Liver (tissue), 9 donors: ENCODE measurements around the gene CEP131. TPM values are rescaled to one million over a fixed set of nuclear protein-coding genes. Genes with fewer than 3 reads are reported as not detected.

ENCODE experiments used
- DNase-seq: peaks from one replicate; pipeline ENCODE4 v3.0.0-alpha.2; 2017; ENCODE audit warnings: low spot score
- H3K27ac ChIP-seq, 2 donors: one replicate each; pipeline ENCODE4 v1.7.0; 2013; ENCODE audit warnings: inconsistent platforms in 2 of 2, low read length in 2 of 2, control low read depth in 1 of 2, low read depth in 1 of 2, mild to moderate bottlenecking in 1 of 2
- H3K27me3 ChIP-seq, 4 donors: one replicate each; pipeline versions ENCODE4 v1.6.1 to v1.7.0; 2013; ENCODE audit warnings: low read length in 3 of 4, inconsistent platforms in 1 of 4, mild to moderate bottlenecking in 1 of 4, moderate library complexity in 1 of 4; ENCODE audit not compliant: control insufficient read depth in 4 of 4, insufficient read depth in 4 of 4
- H3K36me3 ChIP-seq, 4 donors: one replicate each; pipeline versions ENCODE4 v1.6.1 to v1.7.0; 2013; ENCODE audit warnings: low read length in 3 of 4, mild to moderate bottlenecking in 3 of 4, low read depth in 1 of 4, moderate library complexity in 1 of 4; ENCODE audit not compliant: control insufficient read depth in 4 of 4, insufficient read depth in 3 of 4
- H3K4me1 ChIP-seq, 4 donors: one replicate each; pipeline versions ENCODE4 v1.6.1 to v1.7.0; 2013; ENCODE audit warnings: low read length in 3 of 4, mild to moderate bottlenecking in 3 of 4, moderate library complexity in 1 of 4; ENCODE audit not compliant: control insufficient read depth in 4 of 4, insufficient read depth in 4 of 4
- H3K4me3 ChIP-seq, 3 donors: one replicate each; pipeline versions ENCODE4 v1.6.1 to v1.7.0; 2013; ENCODE audit warnings: low read length in 3 of 3, control low read depth in 1 of 3, low read depth in 1 of 3, mild to moderate bottlenecking in 1 of 3
- H3K9ac ChIP-seq, 2 donors: one replicate each; pipeline ENCODE4 v1.7.0; 2013; ENCODE audit warnings: low read length in 2 of 2, mild to moderate bottlenecking in 2 of 2, moderate library complexity in 2 of 2, control low read depth in 1 of 2, low read depth in 1 of 2
- H3K9me3 ChIP-seq, 4 donors: one replicate each; pipeline versions ENCODE4 v1.6.1 to v1.7.0; 2013; ENCODE audit warnings: low read length in 3 of 4; ENCODE audit not compliant: control insufficient read depth in 4 of 4
- EGR1 ChIP-seq, 2 donors: IDR thresholded peaks; 2 replicates each; pipeline ENCODE4 v1.6.1; 2016 to 2018; ENCODE audit warnings: antibody characterized with exemption in 2 of 2, low read depth in 2 of 2
- FOXA1 ChIP-seq: IDR thresholded peaks from 2 replicates; pipeline ENCODE4 v1.6.1; 2016; ENCODE audit warnings: antibody characterized with exemption
- FOXA2 ChIP-seq: IDR thresholded peaks from 2 replicates; pipeline ENCODE4 v1.6.1; 2016; ENCODE audit warnings: antibody characterized with exemption
- GABPA ChIP-seq, 2 donors: IDR thresholded peaks in 1 of 2; conservative IDR thresholded peaks in 1 of 2; 2 replicates each; pipeline ENCODE4 v1.6.1; 2016; ENCODE audit warnings: antibody characterized with exemption in 2 of 2, mild to moderate bottlenecking in 1 of 2, moderate library complexity in 1 of 2
- HNF4A ChIP-seq, 2 donors: conservative IDR thresholded peaks; 2 replicates each; pipeline ENCODE4 v1.6.1; 2016; ENCODE audit warnings: antibody characterized with exemption in 2 of 2, mild to moderate bottlenecking in 2 of 2
- HNF4G ChIP-seq: IDR thresholded peaks from 2 replicates; pipeline ENCODE4 v1.6.1; 2016; ENCODE audit warnings: antibody characterized with exemption
- JUND ChIP-seq, 2 donors: IDR thresholded peaks; 2 replicates each; pipeline ENCODE4 v1.6.1; 2016; ENCODE audit warnings: antibody characterized with exemption in 2 of 2
- MAX ChIP-seq: IDR thresholded peaks from 2 replicates; pipeline ENCODE4 v1.6.1; 2016; ENCODE audit warnings: antibody characterized with exemption
- NR2F2 ChIP-seq: IDR thresholded peaks from 2 replicates; pipeline ENCODE4 v1.6.1; 2016; ENCODE audit warnings: antibody characterized with exemption
- RAD21 ChIP-seq, 2 donors: IDR thresholded peaks; 2 replicates each; pipeline ENCODE4 v1.6.1; 2016; ENCODE audit warnings: antibody characterized with exemption in 2 of 2, mild to moderate bottlenecking in 2 of 2
- RXRA ChIP-seq, 2 donors: IDR thresholded peaks; 2 replicates each; pipeline ENCODE4 v1.6.1; 2017 to 2018; ENCODE audit warnings: antibody characterized with exemption in 2 of 2, mild to moderate bottlenecking in 1 of 2
- SP1 ChIP-seq: IDR thresholded peaks from 2 replicates; pipeline ENCODE4 v1.6.1; 2018; ENCODE audit warnings: antibody characterized with exemption, mild to moderate bottlenecking
- TAF1 ChIP-seq: conservative IDR thresholded peaks from 2 replicates; pipeline ENCODE4 v1.6.1; 2016; ENCODE audit warnings: antibody characterized with exemption, mild to moderate bottlenecking
- YY1 ChIP-seq: IDR thresholded peaks from 2 replicates; pipeline ENCODE4 v1.6.1; 2016; ENCODE audit warnings: antibody characterized with exemption, mild to moderate bottlenecking
- WGBS: extraction: QIAGEN DNeasy Blood & Tissue Kit; methylation state at CpG from one replicate; pipeline ENCODE4 v1.1.7; 2013; 5-methylcytosine and 5-hydroxymethylcytosine counted together
- polyA plus RNA-seq, 2 donors: library from polyadenylated mRNA; stranded (reverse) in 1 of 2; unstranded in 1 of 2; fragments of 200-250 nt in 1 of 2; fragments of >200 nt in 1 of 2; fragmentation: Nextera tagmentation in 1 of 2; extraction: Ambion mirVana in 1 of 2; gene quantifications; one replicate each; pipeline versions ENCODE4 v1.2.1 to v1.2.3, GENCODE V29; 2013 to 2015
- total RNA-seq, 2 donors: library from RNA; depleted of rRNA; stranded (reverse); fragments of >200 nt; gene quantifications; one replicate each; pipeline ENCODE4 v1.2.3, GENCODE V29; 2014
- TF ChIP-seq, protein P1 (sequence below): fragments of 150-350 bp; IDR thresholded peaks from 2 replicates; pipeline ENCODE4 v1.5.1; 2017; ENCODE audit warnings: improper control_type of control experiment, low read depth, low read length; ENCODE audit not compliant: missing input control
- TF ChIP-seq, protein P2 (sequence below): IDR thresholded peaks from 2 replicates; pipeline ENCODE4 v1.6.1; 2016; ENCODE audit warnings: antibody characterized with exemption
- TF ChIP-seq, protein P3 (sequence below): IDR thresholded peaks from 2 replicates; pipeline ENCODE4 v1.6.1; 2016; ENCODE audit warnings: antibody characterized with exemption, mild to moderate bottlenecking
- TF ChIP-seq, protein P4 (sequence below): IDR thresholded peaks from 2 replicates; pipeline ENCODE4 v1.6.1; 2016; ENCODE audit warnings: antibody characterized with exemption
- donor health status: healthy.
- donor health status: healthy.
- donor health status: healthy.
- donor health status: healthy.
- donor health status: healthy.

The CEP131 gene
- total and polyA plus RNA-seq, 4 donors, result 0.71 to 6.3 (median 2.2) TPM

DNA sequence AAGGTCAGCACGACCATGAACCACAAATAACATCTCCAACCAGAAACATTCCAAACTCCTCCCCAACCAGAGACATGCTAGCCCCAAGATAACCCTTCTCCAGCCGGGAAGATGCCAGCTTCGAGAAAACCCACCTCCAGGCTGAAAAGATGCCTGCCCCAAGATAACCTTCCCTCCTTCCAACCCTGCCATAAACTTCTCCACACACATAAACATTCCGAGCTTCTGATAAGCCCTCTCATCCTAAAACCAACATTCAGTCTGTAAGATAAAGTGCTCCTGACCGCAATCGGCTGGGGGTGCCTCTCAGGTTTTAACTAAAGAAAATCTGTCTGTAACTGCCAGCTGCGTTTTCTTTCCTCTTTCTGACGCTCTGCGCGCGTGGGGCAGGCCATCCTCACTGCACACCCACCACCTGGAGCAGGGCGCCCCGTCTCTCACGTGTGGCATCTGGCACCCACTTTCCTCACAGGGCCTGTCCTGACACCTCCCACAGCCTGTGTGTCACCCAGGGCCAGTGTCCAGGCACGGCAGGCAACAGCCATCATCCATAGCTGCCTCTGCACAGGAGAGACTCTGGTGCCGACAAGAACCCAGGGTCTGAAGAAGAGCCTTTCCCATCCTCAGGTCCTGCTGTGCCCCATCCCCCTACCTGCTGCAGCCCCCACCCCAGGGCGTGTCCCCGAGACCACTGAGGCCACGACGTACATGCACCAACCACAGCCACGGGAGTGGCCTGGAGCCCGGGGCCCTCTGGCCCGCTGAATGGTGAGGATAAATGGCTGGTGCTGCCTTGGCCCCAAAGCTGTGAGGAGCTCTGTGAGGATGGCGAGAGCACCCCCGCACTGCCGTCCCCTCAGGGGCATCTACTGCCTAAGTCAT is 12.4 kb upstream of the CEP131 start:
- Histone ChIP-seq H3K27me3 (no peaks in the 10 kb centered on the region), H3K9me3 (no peaks in the 10 kb centered on the region), H3K4me1 (peaks cover 6 to 25% (median 23%) of the 10 kb centered on the region in 4 donors), H3K27ac (no peak overlapping the region), H3K9ac (no peak overlapping the region), H3K4me3 (no peak overlapping the region), H3K36me3 (peaks cover 1 to 23% (median 11%) of the 10 kb centered on the region in 4 donors)
- 93% methylated on average over 26 of the region's 26 CpGs for WGBS
- TF ChIP-seq FOXA1 (no peak), TAF1 (no peak), RXRA (IDR thresholded peaks at IDR 0.05) (no peak), MAX (no peak), HNF4A (conservative IDR thresholded peaks at IDR 0.05) (no peak), HNF4G (no peak), JUND (IDR thresholded peaks at IDR 0.05) (no peak), RAD21 (IDR thresholded peaks at IDR 0.05) (no peak), YY1 (no peak), GABPA (IDR thresholded peaks at IDR 0.05 in 1 of 2, conservative IDR thresholded peaks at IDR 0.05 in 1 of 2) (no peak), NR2F2 (no peak), EGR1 (IDR thresholded peaks at IDR 0.05; ENCODE audit: low read depth in 2 of 2) (no peak), FOXA2 (no peak), SP1 (no peak)
- TF ChIP-seq, protein P1, sequence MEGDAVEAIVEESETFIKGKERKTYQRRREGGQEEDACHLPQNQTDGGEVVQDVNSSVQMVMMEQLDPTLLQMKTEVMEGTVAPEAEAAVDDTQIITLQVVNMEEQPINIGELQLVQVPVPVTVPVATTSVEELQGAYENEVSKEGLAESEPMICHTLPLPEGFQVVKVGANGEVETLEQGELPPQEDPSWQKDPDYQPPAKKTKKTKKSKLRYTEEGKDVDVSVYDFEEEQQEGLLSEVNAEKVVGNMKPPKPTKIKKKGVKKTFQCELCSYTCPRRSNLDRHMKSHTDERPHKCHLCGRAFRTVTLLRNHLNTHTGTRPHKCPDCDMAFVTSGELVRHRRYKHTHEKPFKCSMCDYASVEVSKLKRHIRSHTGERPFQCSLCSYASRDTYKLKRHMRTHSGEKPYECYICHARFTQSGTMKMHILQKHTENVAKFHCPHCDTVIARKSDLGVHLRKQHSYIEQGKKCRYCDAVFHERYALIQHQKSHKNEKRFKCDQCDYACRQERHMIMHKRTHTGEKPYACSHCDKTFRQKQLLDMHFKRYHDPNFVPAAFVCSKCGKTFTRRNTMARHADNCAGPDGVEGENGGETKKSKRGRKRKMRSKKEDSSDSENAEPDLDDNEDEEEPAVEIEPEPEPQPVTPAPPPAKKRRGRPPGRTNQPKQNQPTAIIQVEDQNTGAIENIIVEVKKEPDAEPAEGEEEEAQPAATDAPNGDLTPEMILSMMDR, result no peak
- TF ChIP-seq, protein P2, sequence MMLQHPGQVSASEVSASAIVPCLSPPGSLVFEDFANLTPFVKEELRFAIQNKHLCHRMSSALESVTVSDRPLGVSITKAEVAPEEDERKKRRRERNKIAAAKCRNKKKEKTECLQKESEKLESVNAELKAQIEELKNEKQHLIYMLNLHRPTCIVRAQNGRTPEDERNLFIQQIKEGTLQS, result no peak
- TF ChIP-seq, protein P3, sequence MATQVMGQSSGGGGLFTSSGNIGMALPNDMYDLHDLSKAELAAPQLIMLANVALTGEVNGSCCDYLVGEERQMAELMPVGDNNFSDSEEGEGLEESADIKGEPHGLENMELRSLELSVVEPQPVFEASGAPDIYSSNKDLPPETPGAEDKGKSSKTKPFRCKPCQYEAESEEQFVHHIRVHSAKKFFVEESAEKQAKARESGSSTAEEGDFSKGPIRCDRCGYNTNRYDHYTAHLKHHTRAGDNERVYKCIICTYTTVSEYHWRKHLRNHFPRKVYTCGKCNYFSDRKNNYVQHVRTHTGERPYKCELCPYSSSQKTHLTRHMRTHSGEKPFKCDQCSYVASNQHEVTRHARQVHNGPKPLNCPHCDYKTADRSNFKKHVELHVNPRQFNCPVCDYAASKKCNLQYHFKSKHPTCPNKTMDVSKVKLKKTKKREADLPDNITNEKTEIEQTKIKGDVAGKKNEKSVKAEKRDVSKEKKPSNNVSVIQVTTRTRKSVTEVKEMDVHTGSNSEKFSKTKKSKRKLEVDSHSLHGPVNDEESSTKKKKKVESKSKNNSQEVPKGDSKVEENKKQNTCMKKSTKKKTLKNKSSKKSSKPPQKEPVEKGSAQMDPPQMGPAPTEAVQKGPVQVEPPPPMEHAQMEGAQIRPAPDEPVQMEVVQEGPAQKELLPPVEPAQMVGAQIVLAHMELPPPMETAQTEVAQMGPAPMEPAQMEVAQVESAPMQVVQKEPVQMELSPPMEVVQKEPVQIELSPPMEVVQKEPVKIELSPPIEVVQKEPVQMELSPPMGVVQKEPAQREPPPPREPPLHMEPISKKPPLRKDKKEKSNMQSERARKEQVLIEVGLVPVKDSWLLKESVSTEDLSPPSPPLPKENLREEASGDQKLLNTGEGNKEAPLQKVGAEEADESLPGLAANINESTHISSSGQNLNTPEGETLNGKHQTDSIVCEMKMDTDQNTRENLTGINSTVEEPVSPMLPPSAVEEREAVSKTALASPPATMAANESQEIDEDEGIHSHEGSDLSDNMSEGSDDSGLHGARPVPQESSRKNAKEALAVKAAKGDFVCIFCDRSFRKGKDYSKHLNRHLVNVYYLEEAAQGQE, result no peak
- TF ChIP-seq, protein P4, sequence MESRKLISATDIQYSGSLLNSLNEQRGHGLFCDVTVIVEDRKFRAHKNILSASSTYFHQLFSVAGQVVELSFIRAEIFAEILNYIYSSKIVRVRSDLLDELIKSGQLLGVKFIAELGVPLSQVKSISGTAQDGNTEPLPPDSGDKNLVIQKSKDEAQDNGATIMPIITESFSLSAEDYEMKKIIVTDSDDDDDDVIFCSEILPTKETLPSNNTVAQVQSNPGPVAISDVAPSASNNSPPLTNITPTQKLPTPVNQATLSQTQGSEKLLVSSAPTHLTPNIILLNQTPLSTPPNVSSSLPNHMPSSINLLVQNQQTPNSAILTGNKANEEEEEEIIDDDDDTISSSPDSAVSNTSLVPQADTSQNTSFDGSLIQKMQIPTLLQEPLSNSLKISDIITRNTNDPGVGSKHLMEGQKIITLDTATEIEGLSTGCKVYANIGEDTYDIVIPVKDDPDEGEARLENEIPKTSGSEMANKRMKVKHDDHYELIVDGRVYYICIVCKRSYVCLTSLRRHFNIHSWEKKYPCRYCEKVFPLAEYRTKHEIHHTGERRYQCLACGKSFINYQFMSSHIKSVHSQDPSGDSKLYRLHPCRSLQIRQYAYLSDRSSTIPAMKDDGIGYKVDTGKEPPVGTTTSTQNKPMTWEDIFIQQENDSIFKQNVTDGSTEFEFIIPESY, result no peak
- DNase-seq, result no peak
